NCI-H1417 (cell line): ENCODE measurements around the gene RHOC.

Source experiments
- DNase-seq, 3 experiments: peaks; one replicate each; lab custom pipeline; 2025; lab: John Stamatoyannopoulos, UW

The RHOC gene

GRCh38 chr1:112677501-112677900 lies 29.4 kb downstream of the RHOC start:
- DNase-seq, result no peak

GRCh38 chr1:112676543-112676942 lies 30.4 kb downstream of the RHOC start:
- DNase-seq, result no peak

- DNase-seq, result no peak
Observed at GRCh38 chr1:112675728-112676381, 31.1 kb downstream of the RHOC start.

- DNase-seq, result peak; percentile 53 to 85 (median 84)
Observed at GRCh38 chr1:112674986-112675727, 31.8 kb downstream of the RHOC start.

DNA sequence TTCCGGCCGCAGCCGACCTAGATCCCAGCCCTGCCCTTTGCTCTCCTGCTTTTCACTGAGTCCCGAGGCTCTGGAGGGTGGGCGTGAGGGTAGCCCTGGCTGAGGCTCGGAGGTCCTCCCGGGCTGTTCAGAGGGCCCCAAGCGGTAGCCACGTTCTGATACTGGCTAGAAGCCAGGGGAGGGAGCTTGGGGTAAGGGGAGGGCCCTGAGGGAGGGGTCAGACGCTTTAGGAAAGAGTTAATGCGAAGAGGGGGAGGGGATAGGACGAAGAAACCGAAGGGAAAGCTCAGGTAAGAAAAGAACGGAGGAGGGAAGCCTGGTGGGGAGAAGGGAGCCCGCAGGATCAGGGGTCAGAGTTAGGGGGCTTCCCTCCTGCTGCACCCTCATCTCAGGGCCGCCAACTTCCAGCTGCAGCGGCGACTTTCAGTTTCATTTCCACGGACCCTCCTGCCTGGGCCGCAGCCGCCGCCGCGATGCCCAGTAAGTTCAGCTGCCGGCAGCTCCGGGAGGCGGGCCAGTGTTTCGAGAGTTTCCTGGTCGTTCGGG lies 32.4 kb downstream of the RHOC start, which contains the start of gene MOV10:
TSS of gene MOV10 (plus strand) at position 220 of the 546 bp plus-strand sequence. CDS start at position 474, 254 bp downstream.
- DNase-seq, result peak; percentile 41 to 88 (median 84)

DNA sequence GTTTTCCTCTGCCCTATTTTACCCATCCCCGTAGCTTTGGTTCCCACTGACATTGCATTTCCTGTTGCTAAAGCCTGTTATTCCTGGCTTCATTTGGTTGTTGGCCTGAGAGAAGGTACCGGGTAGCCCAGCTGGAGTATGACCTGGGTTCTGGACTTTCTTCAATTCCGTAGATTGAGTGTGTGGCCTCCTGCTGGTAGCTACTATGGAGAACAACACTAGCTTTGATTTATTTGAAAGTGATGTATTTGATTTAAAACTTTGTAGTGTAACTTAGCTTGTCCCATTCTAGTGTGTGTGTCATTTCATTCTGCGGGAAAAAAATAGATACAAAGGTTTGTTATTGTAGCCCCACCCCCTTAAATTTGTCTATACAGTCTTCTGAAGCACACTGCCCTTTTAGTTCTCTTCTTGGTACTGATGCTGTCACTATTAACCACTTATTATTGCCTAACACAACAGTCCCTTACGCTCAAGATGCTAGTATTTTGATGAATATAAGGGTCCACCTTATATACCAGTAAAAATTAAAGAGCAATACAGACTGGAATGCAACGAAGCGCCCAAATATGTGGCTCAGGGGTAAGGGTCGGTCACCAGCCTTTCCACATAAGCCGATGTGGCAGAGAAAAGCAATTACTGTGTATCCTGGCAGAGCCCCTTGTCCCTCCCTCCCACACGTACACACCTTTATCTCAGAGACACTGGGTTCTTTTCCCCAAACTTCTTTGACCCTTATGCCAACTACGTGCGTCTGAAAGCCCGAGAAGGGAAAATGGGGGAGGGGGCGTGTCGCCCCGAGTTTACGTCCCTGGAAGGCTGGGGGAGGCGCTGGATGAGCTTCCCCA lies 33.1 kb downstream of the RHOC start:
- DNase-seq, result peak; percentile 19 to 75 (median 36)

DNA sequence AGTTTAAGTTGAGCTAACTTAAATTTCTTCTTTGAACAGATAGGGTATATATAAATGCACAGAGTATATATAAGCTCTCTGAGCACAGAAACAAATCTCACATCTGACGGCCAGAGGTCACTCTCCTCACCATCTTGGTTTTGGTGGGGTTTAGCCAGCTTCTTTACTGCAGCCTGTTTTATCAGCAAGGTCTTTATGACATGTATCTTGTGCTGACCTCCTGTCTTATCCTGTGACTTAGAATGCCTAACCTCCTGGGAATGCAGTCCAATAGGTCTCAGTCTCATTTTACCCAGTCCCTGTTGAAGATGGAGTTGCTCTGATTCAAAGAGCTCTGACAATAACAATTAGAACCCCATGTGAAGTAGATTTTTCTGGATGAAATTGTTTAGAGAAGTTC lies 34.1 kb downstream of the RHOC start:
- DNase-seq, result no peak

- no peak for DNase-seq
Observed at GRCh38 chr1:112672009-112672408, 34.9 kb downstream of the RHOC start.

GRCh38 chr1:112666946-112667345 lies 40.0 kb downstream of the RHOC start:
- DNase-seq, result no peak

GRCh38 chr1:112665857-112666256 lies 41.1 kb downstream of the RHOC start:
- no peak for DNase-seq

- DNase-seq, result no peak
Observed at GRCh38 chr1:112651205-112651604, 55.7 kb downstream of the RHOC start.
